AG04450 (cell line): ENCODE data around the gene NDFIP2. TPM values are rescaled to one million over a fixed set of nuclear protein-coding genes. Genes with fewer than 3 reads are reported as not detected.

Experiments
- CTCF ChIA-PET: fragments of 300-600, 350-600 bp; formaldehyde crosslinking; extraction: SDS; loops from one replicate; lab custom pipeline; 2022; ENCODE audit warnings: antibody characterized with exemption, inconsistent platforms; lab: Charles Lee
- POLR2A ChIA-PET: fragments of 350-600 bp; formaldehyde crosslinking; extraction: SDS; loops from one replicate; lab custom pipeline; 2021; ENCODE audit warnings: antibody characterized with exemption, inconsistent platforms; lab: Yijun Ruan, JAX
- DNase-seq: peaks from one replicate; pipeline ENCODE4 v3.0.0-alpha.2; 2011; ENCODE audit warnings: low read depth, low spot score
- H3K27ac ChIP-seq: one replicate; pipeline ENCODE4 v1.5.1; 2012; ENCODE audit warnings: low read depth, low read length, control low read depth
- H3K27me3 ChIP-seq: one replicate; pipeline ENCODE4 v1.6.0; 2012; ENCODE audit warnings: low read length; ENCODE audit not compliant: control insufficient read depth, insufficient read depth
- H3K4me3 ChIP-seq: 2 replicates; pipeline ENCODE4 v1.5.1; 2011; ENCODE audit warnings: mild to moderate bottlenecking, low read depth, low read length, control low read depth
- H3K9me3 ChIP-seq: 2 replicates; pipeline ENCODE4 v1.5.1; 2012; ENCODE audit warnings: low read length; ENCODE audit not compliant: control insufficient read depth, insufficient read depth
- polyA plus RNA-seq: library from polyadenylated mRNA; depleted of rRNA; stranded (reverse); fragments of >200 nt; gene quantifications from 2 replicates; pipeline ENCODE4 v1.2.3, GENCODE V29; 2011
- TF ChIP-seq, protein P1 (sequence below): IDR thresholded peaks from 2 replicates; pipeline ENCODE4 v1.5.1; 2011; ENCODE audit warnings: low read depth, low read length, control low read depth, inconsistent platforms

Gene NDFIP2
- polyA plus RNA-seq, 1 experiment: 33.0 TPM

DNA sequence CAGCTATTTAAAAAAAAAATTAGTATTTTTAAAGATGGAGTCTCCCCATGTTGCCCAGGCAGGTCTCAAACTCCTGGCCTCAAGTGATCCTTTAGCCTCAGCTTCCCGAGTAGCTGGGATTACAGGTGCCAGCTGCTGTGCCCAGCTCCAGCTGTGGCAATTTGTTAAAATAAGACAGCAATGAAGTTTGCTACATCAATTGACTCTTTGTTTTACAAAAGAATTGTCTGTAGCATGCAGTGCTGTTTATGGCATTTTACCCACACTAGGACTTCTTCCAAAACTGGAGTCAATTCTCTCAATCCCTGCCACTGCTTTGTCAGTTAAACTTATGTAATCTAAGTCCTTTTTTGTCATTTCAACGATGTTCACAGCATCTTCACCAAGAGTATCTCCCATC lies 49.3 kb downstream of the NDFIP2 start:
- ChIA-PET CTCF (interaction anchor here (0.6 to 5.3 kb wide), 3 partner anchors 10 to 106 kb away, joined by 3 to 56 read pairs (median 11); no protein-coding TSS in a partner anchor), POLR2A (no interaction called here)
- no peak overlapping the region for H3K4me3 ChIP-seq
- TF ChIP-seq, protein P1, sequence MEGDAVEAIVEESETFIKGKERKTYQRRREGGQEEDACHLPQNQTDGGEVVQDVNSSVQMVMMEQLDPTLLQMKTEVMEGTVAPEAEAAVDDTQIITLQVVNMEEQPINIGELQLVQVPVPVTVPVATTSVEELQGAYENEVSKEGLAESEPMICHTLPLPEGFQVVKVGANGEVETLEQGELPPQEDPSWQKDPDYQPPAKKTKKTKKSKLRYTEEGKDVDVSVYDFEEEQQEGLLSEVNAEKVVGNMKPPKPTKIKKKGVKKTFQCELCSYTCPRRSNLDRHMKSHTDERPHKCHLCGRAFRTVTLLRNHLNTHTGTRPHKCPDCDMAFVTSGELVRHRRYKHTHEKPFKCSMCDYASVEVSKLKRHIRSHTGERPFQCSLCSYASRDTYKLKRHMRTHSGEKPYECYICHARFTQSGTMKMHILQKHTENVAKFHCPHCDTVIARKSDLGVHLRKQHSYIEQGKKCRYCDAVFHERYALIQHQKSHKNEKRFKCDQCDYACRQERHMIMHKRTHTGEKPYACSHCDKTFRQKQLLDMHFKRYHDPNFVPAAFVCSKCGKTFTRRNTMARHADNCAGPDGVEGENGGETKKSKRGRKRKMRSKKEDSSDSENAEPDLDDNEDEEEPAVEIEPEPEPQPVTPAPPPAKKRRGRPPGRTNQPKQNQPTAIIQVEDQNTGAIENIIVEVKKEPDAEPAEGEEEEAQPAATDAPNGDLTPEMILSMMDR: no peak
- no peaks in the 10 kb centered on the region for H3K27me3 ChIP-seq
- DNase-seq: no peak
- no peaks in the 10 kb centered on the region for H3K9me3 ChIP-seq
- H3K27ac ChIP-seq: no peak overlapping the region

DNA sequence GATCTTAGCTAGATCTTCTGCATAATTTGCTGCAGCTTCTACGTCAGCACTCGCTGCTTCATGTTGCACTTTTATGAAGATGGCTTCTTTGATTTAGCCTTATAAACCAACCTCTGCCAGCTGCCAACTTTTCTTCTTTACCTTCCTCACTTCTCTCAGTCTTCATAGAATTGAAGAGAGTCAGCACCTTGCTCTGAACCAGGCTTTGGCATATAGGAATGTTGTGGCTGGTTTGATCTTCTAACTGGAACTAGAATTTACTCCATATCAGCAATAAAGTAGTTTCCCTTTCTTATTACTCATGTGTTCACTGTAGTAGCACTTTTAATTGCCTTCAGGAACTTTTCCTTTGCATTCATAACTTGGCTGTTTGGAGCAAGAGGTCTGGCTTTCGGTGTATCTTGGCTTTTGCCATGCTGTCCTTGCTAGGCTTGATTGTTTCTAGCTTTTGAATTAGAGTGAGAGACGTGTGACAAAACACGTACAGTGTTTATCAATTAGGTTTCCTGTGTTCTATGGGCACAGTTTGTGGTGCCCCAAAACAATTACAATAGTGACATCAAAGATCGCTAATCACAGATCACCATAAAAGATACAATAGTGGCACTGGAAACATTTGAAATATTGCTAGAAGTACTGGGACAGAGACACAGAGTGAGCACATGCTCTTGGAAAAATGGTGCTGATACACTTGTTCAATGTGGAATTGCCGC lies 50.7 kb downstream of the NDFIP2 start:
- DNase-seq: no peak
- Histone ChIP-seq H3K4me3 (no peak overlapping the region), H3K27me3 (no peaks in the 10 kb centered on the region), H3K27ac (no peak overlapping the region), H3K9me3 (no peaks in the 10 kb centered on the region)
- CTCF ChIA-PET: interaction anchor here (0.7 to 5.3 kb wide), 3 partner anchors 9 to 140 kb away, joined by 3 to 56 read pairs (median 11); no protein-coding TSS in a partner anchor
- TF ChIP-seq, protein P1: no peak
- POLR2A ChIA-PET: no interaction called here

DNA sequence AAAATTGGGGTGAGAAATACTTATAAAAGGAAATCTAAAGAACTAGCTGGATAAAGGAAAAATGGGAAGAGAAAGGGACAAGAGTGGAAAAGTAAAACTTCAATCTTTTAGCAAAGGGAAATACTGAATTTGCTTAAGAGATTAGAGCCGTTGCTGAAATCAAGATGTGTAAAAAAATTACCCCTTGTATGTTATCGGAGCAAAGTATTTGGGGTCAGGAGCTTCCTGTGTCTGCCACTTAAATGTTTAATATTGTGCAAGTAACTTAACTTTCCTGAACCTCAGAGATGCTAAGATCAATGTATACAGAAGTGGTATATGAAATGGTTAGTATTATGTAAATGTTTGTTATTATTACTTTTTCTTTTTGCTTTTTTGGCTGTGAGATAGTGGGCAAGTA lies 51.6 kb downstream of the NDFIP2 start:
- ChIA-PET CTCF (interaction anchor here (1.0 to 5.3 kb wide), 3 partner anchors 9 to 109 kb away, joined by 4 to 56 read pairs (median 7); no protein-coding TSS in a partner anchor), POLR2A (no interaction called here)
- TF ChIP-seq, protein P1: no peak
- Histone ChIP-seq H3K27me3 (no peaks in the 10 kb centered on the region), H3K27ac (no peak overlapping the region), H3K4me3 (no peak overlapping the region), H3K9me3 (no peaks in the 10 kb centered on the region)
- DNase-seq: no peak

DNA sequence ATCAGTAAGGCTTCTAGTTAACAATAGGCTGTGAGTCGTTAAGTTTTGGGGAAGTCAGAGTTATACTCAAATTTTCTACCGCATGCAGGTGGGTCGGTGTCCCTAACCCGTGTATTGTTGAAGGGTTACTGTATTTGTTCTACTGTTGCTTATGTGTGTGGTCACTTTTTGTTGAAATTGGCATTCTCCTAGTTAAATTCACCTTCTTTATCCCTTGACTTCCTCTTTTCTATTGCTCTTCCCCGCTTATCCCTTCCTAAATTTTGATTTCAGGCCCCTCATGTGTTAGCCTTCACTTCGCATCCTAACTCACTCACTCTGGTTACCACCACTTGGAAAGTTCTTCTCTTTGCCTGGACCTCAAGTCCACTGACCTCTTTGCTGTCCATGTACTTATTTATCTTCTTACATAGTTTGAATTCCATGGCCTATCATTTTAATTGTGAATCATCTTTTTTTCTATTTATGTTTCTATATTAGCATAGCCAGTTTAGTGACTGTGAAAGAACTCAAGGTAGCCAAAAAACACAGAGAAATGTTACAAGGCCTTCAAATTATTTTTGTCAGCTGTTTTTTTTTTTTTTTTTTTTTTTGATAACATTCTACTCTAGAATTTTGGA lies 52.9 kb downstream of the NDFIP2 start:
- H3K27ac ChIP-seq: no peak overlapping the region
- ChIA-PET CTCF (interaction anchor here (0.6 to 8.3 kb wide), 4 partner anchors 8 to 127 kb away, joined by 3 to 454 read pairs (median 4); no protein-coding TSS in a partner anchor), POLR2A (no interaction called here)
- H3K4me3 ChIP-seq: no peak overlapping the region
- no peaks in the 10 kb centered on the region for H3K9me3 ChIP-seq
- TF ChIP-seq, protein P1: no peak
- no peak for DNase-seq
- H3K27me3 ChIP-seq: no peaks in the 10 kb centered on the region

DNA sequence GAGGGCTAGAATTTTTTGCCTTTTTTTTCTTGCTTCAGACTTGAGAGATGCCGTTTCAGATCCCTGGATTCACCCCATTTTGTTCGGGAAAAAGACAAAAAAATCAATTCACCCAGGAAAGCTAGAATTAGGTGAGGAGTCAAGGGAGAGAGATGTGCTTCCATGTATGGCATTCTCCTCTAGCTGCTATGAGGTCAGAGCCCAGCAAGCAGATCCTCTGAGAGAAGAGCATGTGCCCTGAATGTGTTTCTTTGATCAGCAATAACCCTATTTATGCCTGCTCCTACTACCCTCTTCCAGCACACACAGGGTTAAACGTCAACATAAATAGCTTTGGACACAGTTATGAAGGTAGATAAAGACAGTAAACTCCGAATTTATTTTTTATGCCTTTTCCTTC lies 53.6 kb downstream of the NDFIP2 start:
- Histone ChIP-seq H3K27ac (no peak overlapping the region), H3K4me3 (no peak overlapping the region), H3K9me3 (no peaks in the 10 kb centered on the region), H3K27me3 (no peaks in the 10 kb centered on the region)
- TF ChIP-seq, protein P1: no peak
- no peak for DNase-seq
- ChIA-PET CTCF (interaction anchor here (1.4 to 8.3 kb wide), 2 partner anchors 9 to 107 kb away, joined by 3 to 454 read pairs; no protein-coding TSS in a partner anchor), POLR2A (no interaction called here)
